Measurements from ENCODE around the gene EXPH5. TPM values are rescaled to one million over a fixed set of nuclear protein-coding genes. Genes with fewer than 3 reads are reported as not detected.

EXPH5 gene
- total RNA-seq, 1 experiment from 2014 or later, result 18.3 TPM

DNA sequence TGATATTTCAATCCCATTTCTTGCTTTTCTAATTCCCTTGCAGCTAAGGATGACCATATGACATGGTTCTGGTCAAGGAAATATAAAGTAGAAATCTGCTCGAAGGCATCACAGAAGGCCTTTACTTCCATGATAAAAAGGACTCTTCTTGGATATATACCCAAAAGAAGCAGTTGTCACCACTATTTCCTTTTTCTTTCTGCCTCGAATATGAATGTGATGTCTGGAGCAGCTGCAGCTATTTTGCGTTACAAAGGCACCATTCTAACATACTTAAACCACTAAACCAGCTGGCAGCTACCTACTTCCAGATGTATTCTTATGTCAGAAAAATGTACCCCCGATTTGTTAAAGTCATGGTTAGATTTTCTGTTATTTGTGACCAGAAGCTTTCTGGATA lies 18.9 kb downstream of the EXPH5 start:
- POLR2A ChIA-PET, result no interaction called here
- intact Hi-C loops (cut with micrococcal nuclease), result no loop called here
- CTCF ChIA-PET, result interaction anchor here (0.9 kb wide), 1 partner anchor 14 kb away, joined by 3 read pairs; no protein-coding TSS in a partner anchor

DNA sequence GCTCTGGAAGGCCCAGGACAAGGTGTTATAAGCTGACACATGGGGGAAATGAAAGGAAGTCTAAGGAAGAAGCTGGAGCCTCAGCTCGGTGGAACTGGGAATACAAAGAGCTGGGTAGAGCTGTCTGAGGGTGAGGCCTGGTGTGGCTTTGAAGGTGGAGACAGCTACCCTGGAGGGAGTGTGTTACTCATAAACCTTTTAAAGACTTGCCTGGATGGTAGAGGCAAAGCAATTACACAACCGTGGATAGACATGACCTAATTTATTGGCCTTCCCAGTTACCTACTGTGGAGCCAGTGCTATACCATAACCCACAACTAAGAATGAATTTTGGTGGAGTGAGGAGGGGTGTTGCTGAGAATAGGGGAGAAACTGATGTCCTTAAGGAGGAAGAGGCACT lies 22.6 kb downstream of the EXPH5 start:
- no peak overlapping the region for H2AFZ ChIP-seq (ENCODE audit: low read depth, low read length, poor library complexity, severe bottlenecking)
- H3K27me3 ChIP-seq (ENCODE audit: insufficient read depth, low read length), result no peaks in the 10 kb centered on the region
- no TSS peak for BruUV-seq (replicated peaks)
- no peak overlapping the region for H3K27ac ChIP-seq (ENCODE audit: low read depth, low read length)
- H3K4me1 ChIP-seq (ENCODE audit: control insufficient read depth in 1 of 2, insufficient read depth in 2 of 2, low read length in 2 of 2), result peaks cover 2 to 12% of the 10 kb centered on the region in 2 experiments; a peak in 2 of 4 replicates
- H3K9me3 ChIP-seq (ENCODE audit: control insufficient read depth in 1 of 2, insufficient read depth in 1 of 2, low read depth in 1 of 2, low read length in 2 of 2), result no peaks in the 10 kb centered on the region
- no peak overlapping the region for H3K4me2 ChIP-seq (ENCODE audit: low read length)
- no peaks in the 10 kb centered on the region for H3K36me3 ChIP-seq (ENCODE audit: control insufficient read depth in 1 of 2, insufficient read depth in 2 of 2, low read length in 2 of 2)
- RAD21 ChIA-PET (ENCODE audit: low non-redundant PET in 1 of 2, low total read pairs in 2 of 2, uncharacterized antibody in 2 of 2, unreplicated experiment in 2 of 2), result no interaction called here
- no peak overlapping the region for H3K4me3 ChIP-seq (replicated peaks in 1 of 2; ENCODE audit: low read depth in 1 of 2, low read length in 2 of 2)
- H3K9me2 ChIP-seq (ENCODE audit: insufficient read depth), result no peaks in the 10 kb centered on the region
- DNase-seq (ENCODE audit: low read depth, low spot score) (no peak), ATAC-seq (no peak)
- POLR2A ChIA-PET, result interaction anchor here (1.4 kb wide), 1 partner anchor 12 kb away, joined by 3 read pairs; no protein-coding TSS in a partner anchor
- no peak overlapping the region for H3K9ac ChIP-seq (ENCODE audit: low read length)
- H4K20me1 ChIP-seq (ENCODE audit: insufficient read depth), result no peaks in the 10 kb centered on the region
- CTCF ChIA-PET, result no interaction called here
- intact Hi-C loops (cut with micrococcal nuclease), result no loop called here
- H3K79me2 ChIP-seq (ENCODE audit: insufficient read depth, low read length), result no peaks in the 10 kb centered on the region
- TF ChIP-seq FOSL1 (IDR thresholded peaks at IDR 0.05; ENCODE audit: low read depth) (no peak), EZH2 (IDR thresholded peaks at IDR 0.05) (no peak), TCF7L2 (IDR thresholded peaks at IDR 0.05; ENCODE audit: borderline replicate concordance, extremely low read depth, insufficient read depth, insufficient read length) (no peak), EZH2phosphoT487 (IDR thresholded peaks at IDR 0.05; ENCODE audit: borderline replicate concordance) (no peak), SRF (IDR thresholded peaks at IDR 0.05; ENCODE audit: low read depth) (no peak), SIN3A (IDR thresholded peaks at IDR 0.05; ENCODE audit: low read depth) (no peak), YY1 (IDR thresholded peaks at IDR 0.05; ENCODE audit: extremely low read depth, insufficient replicate concordance, low read depth, low read length) (no peak)
- TF ChIP-seq, protein P1, sequence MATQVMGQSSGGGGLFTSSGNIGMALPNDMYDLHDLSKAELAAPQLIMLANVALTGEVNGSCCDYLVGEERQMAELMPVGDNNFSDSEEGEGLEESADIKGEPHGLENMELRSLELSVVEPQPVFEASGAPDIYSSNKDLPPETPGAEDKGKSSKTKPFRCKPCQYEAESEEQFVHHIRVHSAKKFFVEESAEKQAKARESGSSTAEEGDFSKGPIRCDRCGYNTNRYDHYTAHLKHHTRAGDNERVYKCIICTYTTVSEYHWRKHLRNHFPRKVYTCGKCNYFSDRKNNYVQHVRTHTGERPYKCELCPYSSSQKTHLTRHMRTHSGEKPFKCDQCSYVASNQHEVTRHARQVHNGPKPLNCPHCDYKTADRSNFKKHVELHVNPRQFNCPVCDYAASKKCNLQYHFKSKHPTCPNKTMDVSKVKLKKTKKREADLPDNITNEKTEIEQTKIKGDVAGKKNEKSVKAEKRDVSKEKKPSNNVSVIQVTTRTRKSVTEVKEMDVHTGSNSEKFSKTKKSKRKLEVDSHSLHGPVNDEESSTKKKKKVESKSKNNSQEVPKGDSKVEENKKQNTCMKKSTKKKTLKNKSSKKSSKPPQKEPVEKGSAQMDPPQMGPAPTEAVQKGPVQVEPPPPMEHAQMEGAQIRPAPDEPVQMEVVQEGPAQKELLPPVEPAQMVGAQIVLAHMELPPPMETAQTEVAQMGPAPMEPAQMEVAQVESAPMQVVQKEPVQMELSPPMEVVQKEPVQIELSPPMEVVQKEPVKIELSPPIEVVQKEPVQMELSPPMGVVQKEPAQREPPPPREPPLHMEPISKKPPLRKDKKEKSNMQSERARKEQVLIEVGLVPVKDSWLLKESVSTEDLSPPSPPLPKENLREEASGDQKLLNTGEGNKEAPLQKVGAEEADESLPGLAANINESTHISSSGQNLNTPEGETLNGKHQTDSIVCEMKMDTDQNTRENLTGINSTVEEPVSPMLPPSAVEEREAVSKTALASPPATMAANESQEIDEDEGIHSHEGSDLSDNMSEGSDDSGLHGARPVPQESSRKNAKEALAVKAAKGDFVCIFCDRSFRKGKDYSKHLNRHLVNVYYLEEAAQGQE (IDR thresholded peaks at IDR 0.05; ENCODE audit: low read depth), result no peak
- TF ChIP-seq, protein P2, sequence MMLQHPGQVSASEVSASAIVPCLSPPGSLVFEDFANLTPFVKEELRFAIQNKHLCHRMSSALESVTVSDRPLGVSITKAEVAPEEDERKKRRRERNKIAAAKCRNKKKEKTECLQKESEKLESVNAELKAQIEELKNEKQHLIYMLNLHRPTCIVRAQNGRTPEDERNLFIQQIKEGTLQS (IDR thresholded peaks at IDR 0.05), result no peak

More for the DNA sequence above, 18.9 kb downstream of the EXPH5 start:
- Histone ChIP-seq H2AFZ (ENCODE audit: low read depth, low read length, poor library complexity, severe bottlenecking) (no peak overlapping the region), H3K9me2 (ENCODE audit: insufficient read depth) (no peaks in the 10 kb centered on the region), H3K27ac (ENCODE audit: low read depth, low read length) (no peak overlapping the region), H3K9ac (ENCODE audit: low read length) (no peak overlapping the region), H3K4me3 (replicated peaks in 1 of 2; ENCODE audit: low read depth in 1 of 2, low read length in 2 of 2) (no peak overlapping the region), H3K4me1 (ENCODE audit: control insufficient read depth in 1 of 2, insufficient read depth in 2 of 2, low read length in 2 of 2) (peaks cover 2 to 12% of the 10 kb centered on the region in 2 experiments; a peak in 2 of 4 replicates), H3K27me3 (ENCODE audit: insufficient read depth, low read length) (no peaks in the 10 kb centered on the region), H3K9me3 (ENCODE audit: control insufficient read depth in 1 of 2, insufficient read depth in 1 of 2, low read depth in 1 of 2, low read length in 2 of 2) (no peaks in the 10 kb centered on the region), H4K20me1 (ENCODE audit: insufficient read depth) (no peaks in the 10 kb centered on the region), H3K4me2 (ENCODE audit: low read length) (no peak overlapping the region), H3K79me2 (ENCODE audit: insufficient read depth, low read length) (no peaks in the 10 kb centered on the region), H3K36me3 (ENCODE audit: control insufficient read depth in 1 of 2, insufficient read depth in 2 of 2, low read length in 2 of 2) (0 out of 4 replicates have a peak, but pooled peaks cover 0 to 3% of the 10 kb centered on the region in 2 experiments)
- RAD21 ChIA-PET (ENCODE audit: low non-redundant PET in 1 of 2, low total read pairs in 2 of 2, uncharacterized antibody in 2 of 2, unreplicated experiment in 2 of 2), result no interaction called here
- ATAC-seq, result no peak
- no TSS peak for BruUV-seq (replicated peaks)
- DNase-seq (ENCODE audit: low read depth, low spot score), result no peak
- TF ChIP-seq JUND (IDR thresholded peaks at IDR 0.05) (no peak), SP1 (IDR thresholded peaks at IDR 0.05; ENCODE audit: low read depth) (no peak), FOSL1 (IDR thresholded peaks at IDR 0.05; ENCODE audit: low read depth) (no peak), TCF7L2 (IDR thresholded peaks at IDR 0.05; ENCODE audit: borderline replicate concordance, extremely low read depth, insufficient read depth, insufficient read length) (no peak), POLR2A (IDR thresholded peaks at IDR 0.05; ENCODE audit: borderline replicate concordance, extremely low read depth, insufficient read depth, insufficient read length) (no peak), CBX3 (IDR thresholded peaks at IDR 0.05; ENCODE audit: low read depth) (no peak), EZH2phosphoT487 (IDR thresholded peaks at IDR 0.05; ENCODE audit: borderline replicate concordance) (no peak)
- TF ChIP-seq, protein P3, sequence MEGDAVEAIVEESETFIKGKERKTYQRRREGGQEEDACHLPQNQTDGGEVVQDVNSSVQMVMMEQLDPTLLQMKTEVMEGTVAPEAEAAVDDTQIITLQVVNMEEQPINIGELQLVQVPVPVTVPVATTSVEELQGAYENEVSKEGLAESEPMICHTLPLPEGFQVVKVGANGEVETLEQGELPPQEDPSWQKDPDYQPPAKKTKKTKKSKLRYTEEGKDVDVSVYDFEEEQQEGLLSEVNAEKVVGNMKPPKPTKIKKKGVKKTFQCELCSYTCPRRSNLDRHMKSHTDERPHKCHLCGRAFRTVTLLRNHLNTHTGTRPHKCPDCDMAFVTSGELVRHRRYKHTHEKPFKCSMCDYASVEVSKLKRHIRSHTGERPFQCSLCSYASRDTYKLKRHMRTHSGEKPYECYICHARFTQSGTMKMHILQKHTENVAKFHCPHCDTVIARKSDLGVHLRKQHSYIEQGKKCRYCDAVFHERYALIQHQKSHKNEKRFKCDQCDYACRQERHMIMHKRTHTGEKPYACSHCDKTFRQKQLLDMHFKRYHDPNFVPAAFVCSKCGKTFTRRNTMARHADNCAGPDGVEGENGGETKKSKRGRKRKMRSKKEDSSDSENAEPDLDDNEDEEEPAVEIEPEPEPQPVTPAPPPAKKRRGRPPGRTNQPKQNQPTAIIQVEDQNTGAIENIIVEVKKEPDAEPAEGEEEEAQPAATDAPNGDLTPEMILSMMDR (IDR thresholded peaks at IDR 0.05 in 2 of 3, conservative IDR thresholded peaks at IDR 0.05 in 1 of 3; ENCODE audit: borderline replicate concordance in 1 of 3, insufficient read depth in 1 of 3, low read depth in 2 of 3, low read length in 2 of 3), result no peak

Measured in HCT116 (cell line).